KOPT-K1 (cell line): ENCODE data around the gene DRICH1.
"Not testable (repeated sequence)": the region's sequence is repeated elsewhere in the genome, so short reads cannot be mapped to it uniquely, and the experiment has no call there.

Experiments
- H3K27ac ChIP-seq: fragments of 200-600 bp; sonication (generic); 2 replicates; pipeline ENCODE4 v1.5.1; 2016; ENCODE audit warnings: antibody characterized with exemption, mild to moderate bottlenecking, low read depth, low read length; ENCODE audit not compliant: poor library complexity, severe bottlenecking
- H3K36me3 ChIP-seq: fragments of 200-600 bp; sonication (generic); 2 replicates; pipeline ENCODE4 v1.5.1; 2017; ENCODE audit warnings: antibody characterized with exemption, mild to moderate bottlenecking, low read length, moderate library complexity; ENCODE audit not compliant: insufficient read depth
- H3K9me3 ChIP-seq: fragments of 200-600 bp; sonication (generic); 2 replicates; pipeline ENCODE4 v1.5.1; 2017; ENCODE audit warnings: antibody characterized with exemption, low read length, mild to moderate bottlenecking; ENCODE audit not compliant: insufficient read depth, poor library complexity, severe bottlenecking

Gene DRICH1

GRCh38 chr22:23660381-23660780 is 28.3 kb upstream of the DRICH1 start:
- not testable (repeated sequence) for H3K9me3 ChIP-seq, H3K27ac ChIP-seq
- H3K36me3 ChIP-seq: peaks cover 56% of the 10 kb centered on the region

GRCh38 chr22:23657727-23658126 is 25.6 kb upstream of the DRICH1 start:
- Histone ChIP-seq H3K9me3 (no peaks in the 10 kb centered on the region), H3K27ac (no peak overlapping the region), H3K36me3 (peaks cover 50% of the 10 kb centered on the region)

- Histone ChIP-seq H3K36me3 (peaks cover 42% of the 10 kb centered on the region), H3K9me3 (no peaks in the 10 kb centered on the region), H3K27ac (no peak overlapping the region)
These were observed 23.9 kb upstream of the DRICH1 start for GRCh38 chr22:23655891-23656475.

GRCh38 chr22:23652711-23653110 is 20.6 kb upstream of the DRICH1 start:
- Histone ChIP-seq H3K36me3 (peaks cover 16% of the 10 kb centered on the region; the same call in 1 of the 2 replicates), H3K9me3 (no peaks in the 10 kb centered on the region), H3K27ac (no peak overlapping the region)

- peaks cover 12% of the 10 kb centered on the region; the same call in 1 of the 2 replicates for H3K36me3 ChIP-seq
These were observed 20.2 kb upstream of the DRICH1 start for GRCh38 chr22:23652286-23652685.

GRCh38 chr22:23651676-23652075 is 19.6 kb upstream of the DRICH1 start:
- peaks cover 10% of the 10 kb centered on the region; the same call in 1 of the 2 replicates for H3K36me3 ChIP-seq
- H3K9me3 ChIP-seq: no peaks in the 10 kb centered on the region
- H3K27ac ChIP-seq: no peak overlapping the region

More at GRCh38 chr22:23652286-23652685, 20.2 kb upstream of the DRICH1 start:
- Histone ChIP-seq H3K27ac (no peak overlapping the region), H3K9me3 (no peaks in the 10 kb centered on the region)

GRCh38 chr22:23649071-23649501 is 17.0 kb upstream of the DRICH1 start:
- H3K9me3 ChIP-seq: no peaks in the 10 kb centered on the region
- peaks cover 10% of the 10 kb centered on the region; the same call in 1 of the 2 replicates for H3K36me3 ChIP-seq
- H3K27ac ChIP-seq: no peak overlapping the region

GRCh38 chr22:23646526-23646925 is 14.4 kb upstream of the DRICH1 start:
- H3K9me3 ChIP-seq, H3K27ac ChIP-seq, H3K36me3 ChIP-seq: not testable (repeated sequence)

GRCh38 chr22:23640206-23640605 is 8.1 kb upstream of the DRICH1 start:
- H3K27ac ChIP-seq, H3K9me3 ChIP-seq, H3K36me3 ChIP-seq: not testable (repeated sequence)

GRCh38 chr22:23639661-23640060 is 7.5 kb upstream of the DRICH1 start:
- no peak overlapping the region for H3K27ac ChIP-seq
- H3K36me3 ChIP-seq: no peaks in the 10 kb centered on the region
- no peaks in the 10 kb centered on the region for H3K9me3 ChIP-seq

- Histone ChIP-seq H3K9me3 (no peaks in the 10 kb centered on the region), H3K27ac (no peak overlapping the region), H3K36me3 (no peaks in the 10 kb centered on the region)
These were observed 6.5 kb upstream of the DRICH1 start for GRCh38 chr22:23638611-23639010.

- H3K36me3 ChIP-seq: not testable (repeated sequence)
These were observed 3.2 kb upstream of the DRICH1 start for GRCh38 chr22:23635291-23635690.

GRCh38 chr22:23628056-23628743 is 3.9 kb downstream of the DRICH1 start:
- H3K9me3 ChIP-seq, H3K36me3 ChIP-seq, H3K27ac ChIP-seq: not testable (repeated sequence)

More at GRCh38 chr22:23635291-23635690, 3.2 kb upstream of the DRICH1 start:
- not testable (repeated sequence) for H3K27ac ChIP-seq, H3K9me3 ChIP-seq

GRCh38 chr22:23627401-23628055 is 4.6 kb downstream of the DRICH1 start:
- not testable (repeated sequence) for H3K27ac ChIP-seq, H3K36me3 ChIP-seq, H3K9me3 ChIP-seq

- Histone ChIP-seq H3K9me3 (no peaks in the 10 kb centered on the region), H3K36me3 (no peaks in the 10 kb centered on the region), H3K27ac (no peak overlapping the region)
These were observed 5.7 kb downstream of the DRICH1 start for GRCh38 chr22:23626286-23626975.
